IMR-90 (cell line): ENCODE data around the gene SATB2. TPM values are rescaled to one million over a fixed set of nuclear protein-coding genes. Genes with fewer than 3 reads are reported as not detected.
A peak's percentile ranks its signal among the peaks of the same experiment; 100 is the strongest.

Experiments
- ATAC-seq: fragments of 200-7000 bp; cut with Tn5 transposase; 2 replicates; pipeline ENCODE4 v1.9.1; 2020; ENCODE audit warnings: low read depth, mild to moderate bottlenecking, moderate library complexity
- BruUV-seq: library from RNA; stranded (reverse); fragments of 400-500 nt; replicated peaks from 2 replicates; lab custom pipeline; 2021; lab: Mats Ljungman, UMichigan
- CTCF ChIA-PET: fragments of 300-600 bp; formaldehyde crosslinking; extraction: SDS; loops from one replicate; lab custom pipeline; 2021; ENCODE audit warnings: antibody characterized with exemption; lab: Yijun Ruan, JAX
- POLR2A ChIA-PET: fragments of 300-600 bp; sonication (Branson Sonifier 250); formaldehyde crosslinking; loops from one replicate; lab custom pipeline; 2022; ENCODE audit warnings: antibody characterized with exemption; ENCODE audit not compliant: unreplicated experiment; lab: Charles Lee
- DNase-seq: peaks from one replicate; pipeline ENCODE4 v3.0.0; 2013
- H2AFZ ChIP-seq: replicated peaks from 2 replicates; pipeline ENCODE3; 2013; ENCODE audit warnings: low read length, mild to moderate bottlenecking; ENCODE audit not compliant: poor library complexity
- H2AK5ac ChIP-seq: 2 replicates; pipeline ENCODE4 v1.6.1; 2013; ENCODE audit warnings: low read depth, low read length, inconsistent platforms
- H2AK9ac ChIP-seq: replicated peaks from 2 replicates; pipeline ENCODE3; 2013; ENCODE audit warnings: mild to moderate bottlenecking, low read depth, low read length, moderate library complexity; ENCODE audit not compliant: poor library complexity
- H2BK120ac ChIP-seq: 2 replicates; pipeline ENCODE4 v1.6.1; 2013; ENCODE audit warnings: low read depth, low read length, inconsistent platforms
- H2BK15ac ChIP-seq: 3 replicates; pipeline ENCODE4 v1.6.1; 2013; ENCODE audit warnings: low read depth, low read length, inconsistent platforms
- H2BK20ac ChIP-seq: 2 replicates; pipeline ENCODE4 v1.6.1; 2013; ENCODE audit warnings: low read depth, mild to moderate bottlenecking, inconsistent platforms, low read length, moderate library complexity
- H2BK5ac ChIP-seq: 2 replicates; pipeline ENCODE4 v1.6.1; 2013; ENCODE audit warnings: mild to moderate bottlenecking, low read depth, low read length, inconsistent platforms; ENCODE audit not compliant: poor library complexity, severe bottlenecking
- H3K14ac ChIP-seq: replicated peaks from 2 replicates; pipeline ENCODE4 v1.6.1; 2013; ENCODE audit warnings: low read depth, low read length, inconsistent platforms
- H3K18ac ChIP-seq: 2 replicates; pipeline ENCODE4 v1.6.1; 2013; ENCODE audit warnings: low read depth, low read length, control low read depth
- H3K23ac ChIP-seq: 2 replicates; pipeline ENCODE4 v1.6.1; 2013; ENCODE audit warnings: low read depth, low read length, inconsistent platforms
- H3K27ac ChIP-seq: 2 replicates; pipeline ENCODE4 v1.5.1; 2013; ENCODE audit warnings: mild to moderate bottlenecking, control low read depth, low read length; ENCODE audit not compliant: insufficient read depth
- H3K27me3 ChIP-seq: 2 replicates; pipeline ENCODE4 v1.6.1; 2013; ENCODE audit warnings: low read length; ENCODE audit not compliant: control insufficient read depth, insufficient read depth
- H3K36me3 ChIP-seq: 2 replicates; pipeline ENCODE4 v1.6.1; 2013; ENCODE audit warnings: low read length, mixed read lengths; ENCODE audit not compliant: control insufficient read depth, insufficient read depth
- H3K4ac ChIP-seq: 2 replicates; pipeline ENCODE4 v1.6.1; 2013; ENCODE audit warnings: low read depth, low read length, inconsistent platforms
- H3K4me1 ChIP-seq: 2 replicates; pipeline ENCODE4 v1.6.1; 2013; ENCODE audit warnings: low read length, mixed read lengths; ENCODE audit not compliant: control insufficient read depth, insufficient read depth
- H3K4me2 ChIP-seq: 2 replicates; pipeline ENCODE4 v1.6.1; 2013; ENCODE audit warnings: low read depth, mild to moderate bottlenecking, control low read depth, low read length, moderate library complexity
- H3K4me3 ChIP-seq: 2 replicates; pipeline ENCODE4 v1.5.1; 2013; ENCODE audit warnings: low read depth, mild to moderate bottlenecking, control low read depth, low read length, moderate library complexity; ENCODE audit not compliant: insufficient read depth
- H3K56ac ChIP-seq: 2 replicates; pipeline ENCODE4 v1.6.1; 2013; ENCODE audit warnings: low read length, inconsistent platforms; ENCODE audit not compliant: insufficient read depth; ENCODE audit errors: extremely low read depth
- H3K79me1 ChIP-seq, 2 experiments: 2 replicates each; pipeline ENCODE4 v1.6.1; 2013; ENCODE audit warnings: low read length in 2 of 2, inconsistent platforms in 1 of 2, low read depth in 1 of 2
- H3K9ac ChIP-seq: 2 replicates; pipeline ENCODE4 v1.6.1; 2013; ENCODE audit warnings: low read depth, low read length, control low read depth
- H3K9me1 ChIP-seq: 2 replicates; pipeline ENCODE4 v1.6.1; 2013; ENCODE audit warnings: low read length, inconsistent platforms; ENCODE audit not compliant: insufficient read depth
- H3K9me3 ChIP-seq: 2 replicates; pipeline ENCODE4 v1.6.1; 2013; ENCODE audit warnings: low read length; ENCODE audit not compliant: control insufficient read depth, insufficient read depth
- H4K20me1 ChIP-seq: 2 replicates; pipeline ENCODE4 v1.6.1; 2013; ENCODE audit warnings: low read length, inconsistent platforms; ENCODE audit not compliant: insufficient read depth
- H4K5ac ChIP-seq: 2 replicates; pipeline ENCODE4 v1.6.1; 2013; ENCODE audit warnings: mild to moderate bottlenecking, low read depth, low read length, control low read depth
- H4K8ac ChIP-seq, 2 experiments: 2 replicates each; pipeline ENCODE4 v1.6.1; 2013; ENCODE audit warnings: low read depth in 2 of 2, low read length in 2 of 2, control low read depth in 1 of 2, inconsistent platforms in 1 of 2
- H4K91ac ChIP-seq: 2 replicates; pipeline ENCODE4 v1.6.1; 2013; ENCODE audit warnings: low read depth, low read length, inconsistent platforms; ENCODE audit not compliant: insufficient read depth
- FOS ChIP-seq: fragments of 150-350 bp; IDR thresholded peaks from 2 replicates; pipeline ENCODE4 v1.6.1; 2016; ENCODE audit warnings: low read depth, low read length
- MAFK ChIP-seq: IDR thresholded peaks from 2 replicates; pipeline ENCODE4 v1.6.1; 2012; ENCODE audit warnings: low read depth, low read length, improper control_type of control experiment
- MXI1 ChIP-seq: IDR thresholded peaks from 2 replicates; pipeline ENCODE4 v1.6.1; 2012; ENCODE audit warnings: low read depth, mild to moderate bottlenecking, low read length, moderate library complexity, borderline replicate concordance
- SMC3 ChIP-seq: fragments of 150-350 bp; IDR thresholded peaks from 2 replicates; pipeline ENCODE4 v1.6.1; 2016; ENCODE audit warnings: low read depth, mild to moderate bottlenecking, antibody characterized with exemption, low read length, moderate library complexity
- WGBS, 2 experiments: methylation state at CpG; one replicate each; pipeline versions ENCODE4 v1.1.5 to v1.1.7; 2013; ENCODE audit warnings: missing lambda C conversion rate in 2 of 2; ENCODE audit not compliant: insufficient read length in 1 of 2; ENCODE audit errors: extremely low coverage in 2 of 2; 5-methylcytosine and 5-hydroxymethylcytosine counted together
- dilution Hi-C: fragments of 300-500 bp; cut with HindIII; formaldehyde crosslinking; loops from one replicate; pipeline ENCODE4 v1.14.3; 2018; ENCODE audit warnings: low sequenced_read_pairs; ENCODE audit not compliant: unreplicated experiment
- in situ Hi-C: fragments of 300-500 bp; cut with MboI; formaldehyde crosslinking; loops from 3 replicates; pipeline ENCODE4 v1.14.3; 2019; ENCODE audit warnings: low sequenced_read_pairs, inconsistent platforms, mixed read lengths
- intact Hi-C: fragments of 100-400 bp; cut with micrococcal nuclease; formaldehyde crosslinking; loops from 2 replicates; pipeline ENCODE4 v1.10.0; 2022
- polyA plus RNA-seq, 3 experiments: library from polyadenylated mRNA; depleted of rRNA; stranded (reverse); fragments of >200 nt; gene quantifications; 2 replicates each; pipeline ENCODE4 v1.2.3, GENCODE V29; 2012; ENCODE audit warnings: low replicate concordance in 1 of 3
- total RNA-seq: library from RNA; depleted of rRNA; stranded (reverse); fragments of >200 nt; gene quantifications from 2 replicates; pipeline ENCODE4 v1.2.3, GENCODE V29; 2012

SATB2 gene
- total and polyA plus RNA-seq, 2 of the 4 experiments (the other 2 are of a cell fraction): 6.2 to 8.4 TPM

- H3K9me1 ChIP-seq: no peaks in the 10 kb centered on the region
- no peak overlapping the region for H3K18ac ChIP-seq
- H3K9me3 ChIP-seq: no peaks in the 10 kb centered on the region
- dilution Hi-C loops: no loop called here
- H3K27ac ChIP-seq: no peak overlapping the region
- H4K20me1 ChIP-seq: no peaks in the 10 kb centered on the region
- peak overlapping the region; percentile 17 for H3K4me2 ChIP-seq
- no peak overlapping the region for H4K91ac ChIP-seq
- no peak overlapping the region for H2BK20ac ChIP-seq
- ChIA-PET CTCF (no interaction called here), POLR2A (interaction anchor here (0.6 kb wide), 1 partner anchor 817 kb away, joined by 12 read pairs; no protein-coding TSS in a partner anchor)
- no peaks in the 10 kb centered on the region for H3K4me1 ChIP-seq
- no peak overlapping the region for H4K5ac ChIP-seq
- H3K36me3 ChIP-seq: no peaks in the 10 kb centered on the region
- H2AK9ac ChIP-seq: no peak overlapping the region
- H4K8ac ChIP-seq: 0 out of 4 replicates have a peak overlapping the region, but pooled peaks of 1 of the 2 experiments have one; percentile 33
- no peak overlapping the region for H3K56ac ChIP-seq
- no peak overlapping the region for H2BK120ac ChIP-seq
- no peak for ATAC-seq
- WGBS, 2 experiments: no CpG with 5 or more reads among the region's 13 CpGs
- in situ Hi-C loops: no loop called here
- H3K9ac ChIP-seq: no peak overlapping the region; the same call in 1 of the 2 replicates
- peaks cover 22% of the 10 kb centered on the region for H3K27me3 ChIP-seq
- H2BK15ac ChIP-seq: no peak overlapping the region
- TF ChIP-seq MAFK (no peak), MXI1 (no peak), SMC3 (no peak), FOS (no peak)
- no TSS peak for BruUV-seq
- H3K23ac ChIP-seq: no peak overlapping the region
- no peak for DNase-seq
- H2BK5ac ChIP-seq: peak overlapping the region; percentile 88
- H3K14ac ChIP-seq: no peak overlapping the region
- H2AK5ac ChIP-seq: no peak overlapping the region
- no peak overlapping the region for H2AFZ ChIP-seq
- no peak overlapping the region for H3K4ac ChIP-seq
- H3K4me3 ChIP-seq: peak overlapping the region; percentile 5; the same call in 1 of the 2 replicates
- intact Hi-C loops: no loop called here
- H3K79me1 ChIP-seq: peaks cover 5 to 13% of the 10 kb centered on the region in 2 experiments; a peak in 2 of 4 replicates
Observed at GRCh38 chr2:199460846-199461710, 3.3 kb upstream of the SATB2 start.
